H9 (cell line): ENCODE data around the gene HAUS1. TPM values are rescaled to one million over a fixed set of nuclear protein-coding genes. Genes with fewer than 3 reads are reported as not detected.

ENCODE experiments used
- DNase-seq: peaks from one replicate; pipeline ENCODE4 v3.0.0-alpha.2; 2017
- H2AFZ ChIP-seq: one replicate; pipeline ENCODE4 v1.6.1; 2013; ENCODE audit warnings: mild to moderate bottlenecking, low read length, control low read depth, moderate library complexity
- H2AK5ac ChIP-seq: 2 replicates; pipeline ENCODE4 v1.6.1; 2013; ENCODE audit warnings: low read length, control low read depth, mixed read lengths; ENCODE audit not compliant: insufficient read length
- H2BK120ac ChIP-seq: one replicate; pipeline ENCODE4 v1.6.1; 2013; ENCODE audit warnings: low read depth, mild to moderate bottlenecking, low read length, control low read depth, inconsistent platforms; ENCODE audit not compliant: poor library complexity, severe bottlenecking
- H2BK12ac ChIP-seq: 2 replicates; pipeline ENCODE4 v1.6.1; 2013; ENCODE audit warnings: low read length, control low read depth, mixed read lengths, low read depth; ENCODE audit not compliant: insufficient read length
- H2BK15ac ChIP-seq: 2 replicates; pipeline ENCODE4 v1.6.1; 2013; ENCODE audit warnings: low read depth, low read length, control low read depth
- H2BK20ac ChIP-seq: one replicate; pipeline ENCODE4 v1.6.1; 2013; ENCODE audit warnings: low read depth, mild to moderate bottlenecking, low read length, control low read depth, inconsistent platforms; ENCODE audit not compliant: poor library complexity, severe bottlenecking
- H2BK5ac ChIP-seq: 2 replicates; pipeline ENCODE4 v1.6.1; 2013; ENCODE audit warnings: low read length, control low read depth, mixed read lengths; ENCODE audit not compliant: insufficient read length
- H3K14ac ChIP-seq: 2 replicates; pipeline ENCODE4 v1.6.1; 2013; ENCODE audit warnings: low read length, control low read depth; ENCODE audit not compliant: insufficient read depth
- H3K18ac ChIP-seq: 2 replicates; pipeline ENCODE4 v1.6.1; 2013; ENCODE audit warnings: low read depth, mild to moderate bottlenecking, mixed read lengths, low read length, control low read depth; ENCODE audit not compliant: insufficient read length
- H3K23ac ChIP-seq: 2 replicates; pipeline ENCODE4 v1.6.1; 2013; ENCODE audit warnings: low read length, control low read depth, mixed read lengths, low read depth; ENCODE audit not compliant: insufficient read length
- H3K23me2 ChIP-seq: 2 replicates; pipeline ENCODE4 v1.6.1; 2013; ENCODE audit warnings: low read depth, mild to moderate bottlenecking, mixed read lengths, low read length, control low read depth; ENCODE audit not compliant: insufficient read length, poor library complexity, severe bottlenecking
- H3K27ac ChIP-seq: 2 replicates; pipeline ENCODE4 v1.5.1; 2013; ENCODE audit warnings: low read length, control low read depth, mixed read lengths, low read depth; ENCODE audit not compliant: insufficient read length
- H3K27me3 ChIP-seq: 2 replicates; pipeline ENCODE4 v1.6.1; 2013; ENCODE audit warnings: low read length, control low read depth, inconsistent platforms; ENCODE audit not compliant: insufficient read depth
- H3K4ac ChIP-seq: 2 replicates; pipeline ENCODE4 v1.6.1; 2013; ENCODE audit warnings: low read depth, mild to moderate bottlenecking, control low read depth, inconsistent platforms, low read length, moderate library complexity
- H3K4me1 ChIP-seq: 2 replicates; pipeline ENCODE4 v1.6.1; 2013; ENCODE audit warnings: low read length, control low read depth, inconsistent platforms; ENCODE audit not compliant: insufficient read depth
- H3K4me2 ChIP-seq: 2 replicates; pipeline ENCODE4 v1.6.1; 2013; ENCODE audit warnings: low read length, control low read depth, mixed read lengths; ENCODE audit not compliant: insufficient read length, insufficient read depth
- H3K56ac ChIP-seq: 2 replicates; pipeline ENCODE4 v1.6.1; 2013; ENCODE audit warnings: low read depth, mild to moderate bottlenecking, mixed read lengths, low read length, control low read depth; ENCODE audit not compliant: insufficient read length
- H3K79me1 ChIP-seq: 2 replicates; pipeline ENCODE4 v1.6.1; 2013; ENCODE audit warnings: low read depth, mild to moderate bottlenecking, moderate library complexity, low read length, control low read depth, inconsistent platforms; ENCODE audit not compliant: insufficient read depth, poor library complexity, severe bottlenecking
- H3K79me2 ChIP-seq: 2 replicates; pipeline ENCODE4 v1.6.1; 2013; ENCODE audit warnings: low read length, control low read depth, inconsistent platforms; ENCODE audit not compliant: insufficient read depth
- H3K9ac ChIP-seq: 2 replicates; pipeline ENCODE4 v1.6.1; 2013; ENCODE audit warnings: low read length, control low read depth, mixed read lengths; ENCODE audit not compliant: insufficient read length; ENCODE audit errors: extremely low read depth
- H3K9me3 ChIP-seq: one replicate; pipeline ENCODE4 v1.6.1; 2013; ENCODE audit warnings: low read depth, low read length, inconsistent platforms; ENCODE audit not compliant: control insufficient read depth
- H3T11ph ChIP-seq: one replicate; pipeline ENCODE4 v1.6.1; 2013; ENCODE audit warnings: mild to moderate bottlenecking, low read length, control low read depth, inconsistent platforms
- H4K20me1 ChIP-seq: one replicate; pipeline ENCODE4 v1.6.1; 2013; ENCODE audit not compliant: control insufficient read depth, insufficient read length, insufficient read depth
- H4K5ac ChIP-seq: 2 replicates; pipeline ENCODE4 v1.6.1; 2013; ENCODE audit warnings: low read depth, mild to moderate bottlenecking, mixed read lengths, low read length, control low read depth; ENCODE audit not compliant: insufficient read length
- H4K8ac ChIP-seq: replicated peaks from 2 replicates; pipeline ENCODE4 v1.6.1; 2013; ENCODE audit warnings: low read length, control low read depth, mixed read lengths, low read depth; ENCODE audit not compliant: insufficient read length
- H4K91ac ChIP-seq: 2 replicates; pipeline ENCODE4 v1.6.1; 2013; ENCODE audit warnings: low read depth, mild to moderate bottlenecking, moderate library complexity, mixed read lengths, low read length, control low read depth; ENCODE audit not compliant: insufficient read length
- H3K27ac Mint-ChIP-seq, 3 experiments: 2 replicates in 2 of 3; 3 replicates in 1 of 3; pipeline ENCODE4 v1.8.0; 2020 to 2021; ENCODE audit warnings: mixed read lengths in 3 of 3, mild to moderate bottlenecking in 1 of 3, moderate library complexity in 1 of 3
- H3K27me3 Mint-ChIP-seq: 2 replicates; pipeline ENCODE4 v1.8.0; 2021; ENCODE audit warnings: low read depth, mild to moderate bottlenecking, moderate library complexity, mixed read lengths
- H3K36me3 Mint-ChIP-seq, 3 experiments: 2 replicates in 2 of 3; 3 replicates in 1 of 3; pipeline ENCODE4 v1.8.0; 2020 to 2021; ENCODE audit warnings: low read depth in 3 of 3, mixed read lengths in 3 of 3; ENCODE audit not compliant: insufficient read depth in 1 of 3
- H3K4me1 Mint-ChIP-seq, 2 experiments: 2 replicates each; pipeline ENCODE4 v1.8.0; 2020; ENCODE audit warnings: mixed read lengths in 2 of 2
- H3K4me3 Mint-ChIP-seq, 2 experiments: 2 replicates in 1 of 2; 3 replicates in 1 of 2; pipeline ENCODE4 v1.8.0; 2020 to 2021; ENCODE audit warnings: mild to moderate bottlenecking in 2 of 2, mixed read lengths in 2 of 2, moderate library complexity in 1 of 2
- H3K9me3 Mint-ChIP-seq, 2 experiments: 2 replicates in 1 of 2; 3 replicates in 1 of 2; pipeline ENCODE4 v1.8.0; 2020; ENCODE audit warnings: mild to moderate bottlenecking in 2 of 2, mixed read lengths in 2 of 2, moderate library complexity in 1 of 2
- WGBS: extraction: QIAGEN DNeasy Blood & Tissue Kit; methylation state at CpG from one replicate; pipeline ENCODE4 v1.1.7; 2013; ENCODE audit warnings: missing lambda C conversion rate, low lambda C conversion rate, mixed read lengths; ENCODE audit not compliant: insufficient read length; ENCODE audit errors: extremely low coverage; 5-methylcytosine and 5-hydroxymethylcytosine counted together
- total RNA-seq: library from RNA; stranded (reverse); gene quantifications from 2 replicates; pipeline ENCODE4 v1.2.1, GENCODE V29; 2021
- TF ChIP-seq, protein P1 (sequence below): fragments of 200-600 bp; sonication (generic); conservative IDR thresholded peaks from 3 replicates; pipeline ENCODE4 v1.8.0; 2021; ENCODE audit warnings: antibody characterized with exemption, mild to moderate bottlenecking

Gene HAUS1
- total RNA-seq, 1 experiment from 2014 or later = 87.0 TPM

- no peaks in the 10 kb centered on the region for H4K20me1 ChIP-seq
- peak overlapping the region; percentile 76 for H3K4me2 ChIP-seq
- H2BK5ac ChIP-seq = peak overlapping the region; percentile 36
- TF ChIP-seq, protein P1, sequence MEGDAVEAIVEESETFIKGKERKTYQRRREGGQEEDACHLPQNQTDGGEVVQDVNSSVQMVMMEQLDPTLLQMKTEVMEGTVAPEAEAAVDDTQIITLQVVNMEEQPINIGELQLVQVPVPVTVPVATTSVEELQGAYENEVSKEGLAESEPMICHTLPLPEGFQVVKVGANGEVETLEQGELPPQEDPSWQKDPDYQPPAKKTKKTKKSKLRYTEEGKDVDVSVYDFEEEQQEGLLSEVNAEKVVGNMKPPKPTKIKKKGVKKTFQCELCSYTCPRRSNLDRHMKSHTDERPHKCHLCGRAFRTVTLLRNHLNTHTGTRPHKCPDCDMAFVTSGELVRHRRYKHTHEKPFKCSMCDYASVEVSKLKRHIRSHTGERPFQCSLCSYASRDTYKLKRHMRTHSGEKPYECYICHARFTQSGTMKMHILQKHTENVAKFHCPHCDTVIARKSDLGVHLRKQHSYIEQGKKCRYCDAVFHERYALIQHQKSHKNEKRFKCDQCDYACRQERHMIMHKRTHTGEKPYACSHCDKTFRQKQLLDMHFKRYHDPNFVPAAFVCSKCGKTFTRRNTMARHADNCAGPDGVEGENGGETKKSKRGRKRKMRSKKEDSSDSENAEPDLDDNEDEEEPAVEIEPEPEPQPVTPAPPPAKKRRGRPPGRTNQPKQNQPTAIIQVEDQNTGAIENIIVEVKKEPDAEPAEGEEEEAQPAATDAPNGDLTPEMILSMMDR = peak; percentile 83
- H2AFZ ChIP-seq = peak overlapping the region; percentile 22
- H3K4me3 Mint-ChIP-seq = peak overlapping the region; percentile 96 to 98
- peaks cover 17 to 27% of the 10 kb centered on the region in 2 experiments for H3K4me1 Mint-ChIP-seq
- H3K23me2 ChIP-seq = peaks cover 8% of the 10 kb centered on the region
- H3K79me1 ChIP-seq = peaks cover 5% of the 10 kb centered on the region
- no peaks in the 10 kb centered on the region for H3K4me1 ChIP-seq
- H2BK15ac ChIP-seq = no peak overlapping the region
- H3K14ac ChIP-seq = peak overlapping the region; percentile 97
- peak overlapping the region; percentile 86 for H3K9ac ChIP-seq
- no CpG with 5 or more reads among the region's 95 CpGs for WGBS
- peak overlapping the region; percentile 87 for H3K18ac ChIP-seq
- peaks cover 0 to 7% (median 2%) of the 10 kb centered on the region in 3 experiments; a peak in 3 of 7 replicates for H3K36me3 Mint-ChIP-seq
- no peaks in the 10 kb centered on the region; the same call in 1 of the 2 replicates for H3K27me3 Mint-ChIP-seq
- no peak overlapping the region for H2AK5ac ChIP-seq
- peaks cover 7% of the 10 kb centered on the region; the same call in 1 of the 2 replicates for H3K79me2 ChIP-seq
- H2BK120ac ChIP-seq = no peak overlapping the region
- H4K91ac ChIP-seq = no peak overlapping the region
- H4K8ac ChIP-seq = peak overlapping the region; percentile 41
- H2BK20ac ChIP-seq = no peak overlapping the region
- no peak overlapping the region for H3K56ac ChIP-seq
- H3K27me3 ChIP-seq = no peaks in the 10 kb centered on the region
- H3T11ph ChIP-seq = no peak overlapping the region
- peak overlapping the region; percentile 99 to 100 (median 99) for H3K27ac Mint-ChIP-seq
- no peaks in the 10 kb centered on the region for H3K9me3 ChIP-seq
- H3K9me3 Mint-ChIP-seq = no peaks in the 10 kb centered on the region; a peak in 1 of 5 replicates
- H3K4ac ChIP-seq = no peak overlapping the region; the same call in 1 of the 2 replicates
- H2BK12ac ChIP-seq = peak overlapping the region; percentile 89
- no peak overlapping the region for H3K23ac ChIP-seq
- H4K5ac ChIP-seq = no peak overlapping the region
- H3K27ac ChIP-seq = peak overlapping the region; percentile 59
- peak; percentile 96 for DNase-seq
Observed at GRCh38 chr18:46173393-46174341, 69.5 kb downstream of the HAUS1 start.
